ENCODE measurements around the gene NUAK1. TPM values are rescaled to one million over a fixed set of nuclear protein-coding genes. Genes with fewer than 3 reads are reported as not detected.

NUAK1 gene
- polyA plus RNA-seq, 10 donors = 10.7 to 15.7 (median 12.1) TPM

GRCh38 chr12:106132175-106133135, 6.3 kb downstream of the NUAK1 start:
- no peak for DNase-seq

GRCh38 chr12:106131676-106132075, 7.1 kb downstream of the NUAK1 start:
- DNase-seq = peak; percentile 81 to 92 (median 84)

- no peak for DNase-seq
These were observed 8.2 kb downstream of the NUAK1 start for GRCh38 chr12:106130474-106131113.

GRCh38 chr12:106128585-106129328, 10.0 kb downstream of the NUAK1 start:
- DNase-seq = no peak

- DNase-seq = peak in 1 of 3 donors; percentile 58
These were observed 11.2 kb downstream of the NUAK1 start for GRCh38 chr12:106127338-106128126.

GRCh38 chr12:106126441-106127337, 12.1 kb downstream of the NUAK1 start:
- no peak for DNase-seq

GRCh38 chr12:106125351-106126095, 13.2 kb downstream of the NUAK1 start:
- DNase-seq = no peak

GRCh38 chr12:106123551-106124081, 15.1 kb downstream of the NUAK1 start:
- DNase-seq = peak in 2 of 3 donors; percentile 70 to 78

GRCh38 chr12:106123110-106123509, 15.6 kb downstream of the NUAK1 start:
- no peak for DNase-seq

- DNase-seq = no peak
These were observed 16.8 kb downstream of the NUAK1 start for GRCh38 chr12:106122004-106122403.

- no peak for DNase-seq
These were observed 18.1 kb downstream of the NUAK1 start for GRCh38 chr12:106120519-106121105.

GRCh38 chr12:106119301-106119700, 19.5 kb downstream of the NUAK1 start:
- DNase-seq = no peak

GRCh38 chr12:106118381-106119130, 20.2 kb downstream of the NUAK1 start:
- peak in 2 of 3 donors; percentile 81 to 89 for DNase-seq

GRCh38 chr12:106115440-106115839, 23.3 kb downstream of the NUAK1 start:
- DNase-seq = no peak

GRCh38 chr12:106114447-106115068, 24.2 kb downstream of the NUAK1 start:
- no peak for DNase-seq

- DNase-seq = no peak
These were observed 24.8 kb downstream of the NUAK1 start for GRCh38 chr12:106113824-106114446.

- DNase-seq = no peak
These were observed 25.3 kb downstream of the NUAK1 start for GRCh38 chr12:106113446-106113823.
